Stimulated activated CD8-positive, alpha-beta memory T cell treated with anti-CD3 and anti-CD28 coated beads, Interleukin-7, amount 100 ng/mL, for 24 hours (primary cell): ENCODE data around the gene ARHGEF17.
A peak's percentile ranks its signal among the peaks of the same experiment; 100 is the strongest.

Experiments used
- DNase-seq: peaks from one replicate; pipeline ENCODE4 v3.0.0-alpha.2; 2020; ENCODE audit warnings: low read depth

The ARHGEF17 gene

DNA sequence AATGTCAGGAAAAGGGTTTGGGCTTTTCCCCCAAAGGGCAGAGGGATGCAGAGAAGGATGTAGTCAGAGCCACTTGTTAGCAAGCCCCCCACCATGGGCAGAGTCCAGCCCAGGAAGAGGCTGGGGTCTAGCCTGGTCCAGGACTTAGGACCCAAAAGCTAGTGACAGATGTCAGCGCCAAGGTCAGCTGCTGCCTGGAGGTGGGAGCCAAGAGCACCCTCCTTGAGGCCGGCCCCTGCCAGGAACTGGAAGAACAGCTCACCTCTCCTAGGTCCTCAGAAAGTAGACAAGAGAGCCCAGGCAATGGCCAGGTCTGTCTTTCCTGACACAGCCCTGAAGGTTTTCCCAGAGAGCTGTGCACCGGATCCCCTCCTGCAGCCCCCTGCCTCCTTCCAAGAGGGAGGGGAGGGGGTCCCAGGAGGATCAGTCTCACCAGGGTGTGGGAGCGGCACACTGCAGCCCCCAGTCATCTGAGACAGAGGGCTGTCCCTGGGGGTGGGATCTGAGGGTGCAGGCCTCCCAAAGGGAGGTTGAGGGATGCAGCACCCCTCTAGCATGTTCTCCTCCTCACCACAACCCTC is 14.6 kb upstream of the ARHGEF17 start:
- no peak for DNase-seq

DNA sequence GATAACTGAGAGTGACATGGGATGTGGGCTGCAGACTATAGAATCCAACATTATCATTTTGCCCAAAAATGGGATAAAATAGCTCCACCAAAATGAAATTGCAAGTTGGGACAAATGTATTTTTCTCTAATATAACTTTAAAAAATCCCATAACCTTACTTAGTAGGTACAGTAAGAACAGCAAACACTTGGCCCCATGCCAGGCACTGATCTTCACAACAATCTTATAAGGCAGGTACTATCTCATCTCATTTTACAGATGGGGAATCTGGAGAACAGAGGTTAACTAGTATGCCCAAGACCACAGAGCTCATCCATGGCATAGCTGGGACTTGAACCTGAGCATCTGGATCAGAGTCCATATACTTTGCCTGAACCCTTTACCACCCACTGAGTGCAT is 13.5 kb upstream of the ARHGEF17 start:
- no peak for DNase-seq

DNA sequence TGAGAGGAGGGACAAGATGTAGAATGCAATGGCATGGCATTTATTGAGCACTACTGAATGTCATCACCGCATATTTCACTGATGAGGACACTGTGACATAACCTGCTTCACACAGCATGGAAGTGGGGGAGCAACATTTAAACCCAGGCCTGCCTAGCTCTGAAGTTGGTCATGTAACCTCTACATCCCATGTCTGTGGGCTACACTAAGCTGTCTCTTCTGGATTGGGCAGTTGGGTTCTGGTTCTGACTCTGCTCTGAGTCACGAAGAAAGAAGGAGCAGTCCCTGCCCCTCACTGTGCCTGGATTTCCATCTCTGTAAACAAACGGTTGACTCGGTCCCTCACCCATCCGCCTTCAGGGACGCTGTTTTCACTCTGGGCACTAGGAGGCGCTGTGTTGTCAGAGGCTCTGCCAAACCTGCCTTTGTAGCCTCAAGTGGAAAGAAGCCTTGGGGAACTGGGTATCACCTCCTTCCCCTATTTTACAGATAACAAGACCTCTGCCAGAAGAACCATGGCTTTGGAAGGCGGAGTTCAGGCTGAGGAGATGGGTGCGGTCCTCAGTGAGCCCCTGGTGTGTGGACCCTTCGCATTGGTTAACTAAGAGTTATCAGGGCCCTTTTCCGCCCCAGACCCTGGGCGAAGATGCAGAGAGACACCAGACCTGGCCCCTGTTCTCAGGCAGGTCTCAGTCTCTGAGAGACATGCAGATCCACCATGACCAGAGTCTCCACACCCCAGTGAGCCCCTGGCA is 12.7 kb upstream of the ARHGEF17 start:
- peak; percentile 68 for DNase-seq

DNA sequence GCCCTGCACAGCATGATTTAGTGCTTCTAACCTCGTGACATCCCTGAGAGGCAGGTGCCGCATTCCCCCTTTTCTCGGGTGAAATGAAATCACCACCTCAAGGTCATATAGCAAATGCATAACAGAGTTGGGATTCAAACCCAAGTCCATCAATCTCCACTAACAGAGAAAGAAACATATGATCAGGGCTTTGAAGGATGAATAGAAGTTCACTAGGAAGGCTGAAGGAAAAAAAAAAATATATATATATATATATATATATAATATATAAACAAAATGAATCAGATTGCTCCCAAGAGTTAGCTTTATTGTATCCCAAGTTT is 12.1 kb upstream of the ARHGEF17 start:
- no peak for DNase-seq

DNA sequence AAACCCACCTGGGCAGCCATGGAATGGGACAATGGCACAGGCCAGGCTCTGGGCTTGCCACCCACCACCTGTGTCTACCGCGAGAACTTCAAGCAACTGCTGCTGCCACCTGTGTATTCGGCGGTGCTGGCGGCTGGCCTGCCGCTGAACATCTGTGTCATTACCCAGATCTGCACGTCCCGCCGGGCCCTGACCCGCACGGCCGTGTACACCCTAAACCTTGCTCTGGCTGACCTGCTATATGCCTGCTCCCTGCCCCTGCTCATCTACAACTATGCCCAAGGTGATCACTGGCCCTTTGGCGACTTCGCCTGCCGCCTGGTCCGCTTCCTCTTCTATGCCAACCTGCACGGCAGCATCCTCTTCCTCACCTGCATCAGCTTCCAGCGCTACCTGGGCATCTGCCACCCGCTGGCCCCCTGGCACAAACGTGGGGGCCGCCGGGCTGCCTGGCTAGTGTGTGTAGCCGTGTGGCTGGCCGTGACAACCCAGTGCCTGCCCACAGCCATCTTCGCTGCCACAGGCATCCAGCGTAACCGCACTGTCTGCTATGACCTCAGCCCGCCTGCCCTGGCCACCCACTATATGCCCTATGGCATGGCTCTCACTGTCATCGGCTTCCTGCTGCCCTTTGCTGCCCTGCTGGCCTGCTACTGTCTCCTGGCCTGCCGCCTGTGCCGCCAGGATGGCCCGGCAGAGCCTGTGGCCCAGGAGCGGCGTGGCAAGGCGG is 11.4 kb upstream of the ARHGEF17 start:
- DNase-seq, result no peak

DNA sequence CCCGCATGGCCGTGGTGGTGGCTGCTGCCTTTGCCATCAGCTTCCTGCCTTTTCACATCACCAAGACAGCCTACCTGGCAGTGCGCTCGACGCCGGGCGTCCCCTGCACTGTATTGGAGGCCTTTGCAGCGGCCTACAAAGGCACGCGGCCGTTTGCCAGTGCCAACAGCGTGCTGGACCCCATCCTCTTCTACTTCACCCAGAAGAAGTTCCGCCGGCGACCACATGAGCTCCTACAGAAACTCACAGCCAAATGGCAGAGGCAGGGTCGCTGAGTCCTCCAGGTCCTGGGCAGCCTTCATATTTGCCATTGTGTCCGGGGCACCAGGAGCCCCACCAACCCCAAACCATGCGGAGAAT is 10.9 kb upstream of the ARHGEF17 start:
- no peak for DNase-seq

GRCh38 chr11:73297702-73298101 is 10.4 kb upstream of the ARHGEF17 start:
- no peak for DNase-seq

- no peak for DNase-seq
These were observed 9.8 kb upstream of the ARHGEF17 start for GRCh38 chr11:73298233-73298632.

- no peak for DNase-seq
These were observed 8.3 kb upstream of the ARHGEF17 start for GRCh38 chr11:73299751-73300150.

DNA sequence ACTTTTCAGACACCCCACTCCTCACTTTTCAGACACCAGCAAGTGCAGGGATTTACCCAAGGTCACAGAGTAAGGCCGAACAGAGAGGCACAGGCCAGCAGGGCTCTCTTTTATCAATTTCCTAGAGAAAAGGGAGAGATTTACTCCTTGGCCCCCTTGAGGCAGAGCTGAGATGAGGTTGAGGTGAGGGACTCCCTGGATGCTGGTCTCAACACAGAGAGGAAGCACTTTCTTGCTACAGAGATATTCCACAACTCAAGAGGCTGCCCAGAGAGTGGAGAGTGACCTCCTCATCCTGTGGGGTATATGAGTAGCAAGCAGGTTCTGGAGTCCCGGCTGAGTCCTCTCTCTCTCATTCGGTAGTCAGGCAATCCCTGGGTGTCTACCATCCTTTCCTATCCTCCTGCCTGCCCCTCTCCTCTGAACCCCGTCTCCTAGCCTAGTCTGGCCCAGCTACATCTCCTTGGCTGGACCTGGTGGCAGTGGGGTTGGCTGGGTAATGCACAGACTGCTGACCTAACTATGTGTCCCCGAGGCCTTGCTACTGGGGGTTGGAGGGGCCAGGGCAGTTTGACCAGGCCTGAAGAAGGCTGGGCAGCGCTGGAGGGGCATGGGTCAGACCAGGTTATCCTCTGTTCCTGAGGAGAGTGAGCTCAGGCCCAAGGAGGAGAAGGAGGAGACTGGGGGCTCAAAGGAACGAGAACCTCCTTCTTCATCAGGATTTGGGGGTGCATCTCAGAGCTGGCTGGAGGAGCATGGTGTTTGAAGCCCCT is 1.8 kb upstream of the ARHGEF17 start:
- no peak for DNase-seq

GRCh38 chr11:73306977-73307322 is 1.1 kb upstream of the ARHGEF17 start:
- no peak for DNase-seq

DNA sequence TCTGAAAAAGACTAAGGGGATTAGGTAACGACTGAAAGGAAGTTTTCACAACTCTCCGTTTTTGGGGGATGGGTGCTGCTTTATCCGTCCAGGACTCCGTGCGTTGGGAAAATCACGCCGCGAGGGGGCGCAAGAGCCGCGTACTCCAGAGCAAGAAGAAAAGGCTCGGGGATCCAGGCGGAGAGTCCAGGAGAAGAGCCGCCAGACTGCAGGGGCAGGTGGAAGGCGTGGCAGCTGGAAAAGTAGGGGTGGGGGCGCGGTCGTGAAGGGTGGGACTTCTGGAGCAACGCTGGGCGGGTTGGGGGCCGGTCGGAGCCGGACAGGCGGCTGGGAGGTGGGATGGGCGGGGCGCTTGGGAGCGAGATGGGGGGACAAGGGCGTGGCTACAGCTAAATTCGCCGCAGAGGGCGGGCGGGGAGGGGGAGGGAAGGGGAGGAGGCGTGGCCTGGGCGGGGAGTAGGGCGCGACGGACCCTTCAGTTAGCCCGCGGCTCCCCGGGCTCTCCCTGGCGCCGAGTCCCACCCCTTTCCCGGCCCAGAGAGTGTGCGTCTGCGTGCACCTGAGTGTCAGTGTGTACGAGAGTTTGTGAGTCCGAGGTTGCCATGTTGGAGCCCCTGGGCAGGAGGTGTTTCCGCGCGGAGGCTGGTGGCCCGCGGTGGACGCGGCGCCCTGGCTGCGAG is 613 bp upstream of the ARHGEF17 start:
- DNase-seq, result peak; percentile 88

- no peak for DNase-seq
These were observed 1.2 kb downstream of the ARHGEF17 start for GRCh38 chr11:73308961-73309919.

DNA sequence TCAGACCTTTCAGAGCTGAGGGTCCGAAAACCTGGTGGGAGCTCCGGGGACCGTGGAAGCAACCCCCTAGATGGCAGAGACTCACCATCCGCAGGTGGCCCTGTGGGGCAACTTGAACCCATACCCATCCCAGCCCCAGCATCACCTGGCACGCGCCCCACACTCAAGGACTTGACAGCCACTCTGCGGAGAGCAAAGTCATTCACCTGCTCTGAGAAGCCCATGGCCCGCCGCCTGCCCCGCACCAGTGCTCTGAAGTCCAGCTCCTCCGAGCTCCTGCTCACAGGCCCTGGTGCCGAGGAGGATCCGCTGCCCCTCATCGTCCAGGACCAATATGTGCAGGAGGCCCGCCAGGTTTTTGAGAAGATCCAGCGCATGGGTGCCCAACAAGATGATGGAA is 2.0 kb downstream of the ARHGEF17 start:
- no peak for DNase-seq

DNA sequence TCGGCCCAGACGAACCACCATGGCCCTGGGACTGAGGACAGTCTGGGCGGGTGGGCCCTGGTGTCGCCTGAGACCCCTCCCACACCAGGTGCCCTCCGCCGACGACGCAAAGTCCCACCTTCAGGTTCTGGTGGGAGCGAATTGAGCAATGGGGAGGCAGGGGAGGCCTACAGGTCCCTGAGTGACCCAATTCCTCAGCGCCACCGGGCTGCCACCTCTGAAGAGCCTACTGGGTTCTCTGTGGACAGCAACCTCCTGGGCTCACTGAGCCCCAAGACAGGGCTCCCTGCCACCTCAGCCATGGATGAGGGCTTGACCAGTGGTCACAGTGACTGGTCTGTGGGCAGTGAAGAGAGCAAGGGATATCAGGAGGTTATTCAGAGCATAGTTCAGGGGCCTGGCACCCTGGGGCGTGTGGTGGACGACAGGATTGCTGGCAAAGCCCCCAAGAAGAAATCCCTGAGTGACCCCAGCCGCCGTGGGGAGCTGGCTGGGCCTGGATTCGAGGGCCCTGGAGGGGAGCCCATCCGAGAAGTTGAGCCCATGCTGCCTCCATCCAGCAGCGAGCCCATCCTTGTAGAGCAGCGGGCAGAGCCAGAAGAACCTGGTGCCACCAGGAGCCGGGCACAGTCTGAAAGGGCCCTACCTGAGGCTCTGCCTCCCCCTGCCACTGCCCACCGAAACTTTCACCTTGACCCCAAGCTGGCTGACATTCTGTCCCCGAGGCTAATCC is 2.8 kb downstream of the ARHGEF17 start:
- DNase-seq, result no peak

DNA sequence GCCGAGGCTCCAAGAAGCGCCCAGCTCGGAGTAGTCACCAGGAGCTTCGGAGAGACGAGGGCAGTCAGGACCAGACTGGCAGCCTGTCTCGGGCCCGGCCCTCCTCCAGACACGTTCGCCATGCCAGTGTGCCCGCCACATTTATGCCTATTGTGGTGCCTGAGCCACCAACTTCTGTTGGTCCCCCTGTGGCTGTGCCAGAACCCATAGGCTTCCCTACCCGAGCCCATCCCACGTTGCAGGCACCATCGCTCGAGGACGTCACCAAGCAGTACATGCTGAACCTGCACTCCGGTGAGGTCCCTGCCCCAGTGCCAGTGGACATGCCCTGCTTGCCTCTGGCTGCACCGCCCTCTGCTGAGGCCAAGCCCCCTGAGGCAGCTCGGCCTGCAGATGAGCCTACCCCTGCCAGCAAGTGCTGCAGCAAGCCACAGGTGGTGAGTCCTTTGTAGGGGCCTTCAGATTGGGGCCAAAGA is 3.4 kb downstream of the ARHGEF17 start:
- DNase-seq, result no peak

- no peak for DNase-seq
These were observed 4.0 kb downstream of the ARHGEF17 start for GRCh38 chr11:73312036-73312435.

DNA sequence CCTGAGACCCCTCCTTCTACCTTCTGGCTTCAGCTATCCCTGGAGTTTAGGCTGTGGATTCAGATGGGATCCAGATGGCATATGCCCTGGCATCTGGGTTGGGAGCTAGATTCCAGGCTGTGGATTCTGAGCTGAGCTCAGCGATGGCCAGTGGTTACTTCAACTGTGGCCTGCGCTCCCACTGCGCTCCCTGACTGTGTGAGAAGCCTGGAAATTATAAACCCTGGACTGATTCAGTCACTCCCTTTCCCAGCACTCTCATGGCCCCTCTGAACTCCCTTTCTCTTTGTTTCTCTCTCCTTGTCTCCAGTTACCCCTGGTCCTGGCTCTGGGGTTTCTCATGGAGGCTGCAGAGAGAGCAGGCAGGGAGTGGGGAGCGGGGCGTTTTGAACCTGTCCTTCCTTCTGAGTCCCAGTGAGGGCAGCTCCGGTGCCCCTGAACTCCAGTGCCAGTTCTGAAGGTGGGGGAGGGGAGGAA is 4.8 kb downstream of the ARHGEF17 start:
- DNase-seq, result no peak

- no peak for DNase-seq
These were observed 5.6 kb downstream of the ARHGEF17 start for GRCh38 chr11:73313652-73314051.
